A549 (cell line): ENCODE results near the gene SCYL1.

ENCODE experiments used
- CEBPB ChIP-seq, 2 experiments: fragments of >200 bp in 1 of 2; sonication (Bioruptor Twin) in 1 of 2; formaldehyde crosslinking in 1 of 2; IDR thresholded peaks; 2 replicates each; pipeline ENCODE4 v1.6.1; 2012 to 2016
- ELK1 ChIP-seq: fragments of 150-350 bp; IDR thresholded peaks from 2 replicates; pipeline ENCODE4 v1.6.1; 2014; ENCODE audit warnings: low read depth, mild to moderate bottlenecking, low read length
- HES2 ChIP-seq: fragments of >200 bp; sonication (Bioruptor Twin); formaldehyde crosslinking; IDR thresholded peaks from 2 replicates; pipeline ENCODE4 v1.6.1; 2016
- POLR2A ChIP-seq: IDR thresholded peaks from 2 replicates; pipeline ENCODE4 v1.6.1; 2012; ENCODE audit warnings: mild to moderate bottlenecking, low read length
- POLR2AphosphoS2 ChIP-seq: conservative IDR thresholded peaks from 2 replicates; pipeline ENCODE4 v1.6.1; 2012; ENCODE audit warnings: low read length, improper control_type of control experiment, inconsistent platforms
- RNF2 ChIP-seq: fragments of 200-600 bp; sonication (generic); IDR thresholded peaks from 2 replicates; pipeline ENCODE4 v1.6.1; 2016; ENCODE audit warnings: low read depth, mild to moderate bottlenecking, antibody characterized with exemption, moderate library complexity, borderline replicate concordance
- TP53 ChIP-seq: fragments of 250-450 bp; sonication (Bioruptor Pico); IDR thresholded peaks from 2 replicates; pipeline ENCODE4 v1.5.0; 2021; ENCODE audit warnings: mild to moderate bottlenecking, moderate library complexity
- TF ChIP-seq, protein P1 (sequence below): fragments of >200 bp; sonication (Bioruptor Twin); formaldehyde crosslinking; IDR thresholded peaks from 3 replicates; pipeline ENCODE4 v1.5.1; 2016

DNA sequence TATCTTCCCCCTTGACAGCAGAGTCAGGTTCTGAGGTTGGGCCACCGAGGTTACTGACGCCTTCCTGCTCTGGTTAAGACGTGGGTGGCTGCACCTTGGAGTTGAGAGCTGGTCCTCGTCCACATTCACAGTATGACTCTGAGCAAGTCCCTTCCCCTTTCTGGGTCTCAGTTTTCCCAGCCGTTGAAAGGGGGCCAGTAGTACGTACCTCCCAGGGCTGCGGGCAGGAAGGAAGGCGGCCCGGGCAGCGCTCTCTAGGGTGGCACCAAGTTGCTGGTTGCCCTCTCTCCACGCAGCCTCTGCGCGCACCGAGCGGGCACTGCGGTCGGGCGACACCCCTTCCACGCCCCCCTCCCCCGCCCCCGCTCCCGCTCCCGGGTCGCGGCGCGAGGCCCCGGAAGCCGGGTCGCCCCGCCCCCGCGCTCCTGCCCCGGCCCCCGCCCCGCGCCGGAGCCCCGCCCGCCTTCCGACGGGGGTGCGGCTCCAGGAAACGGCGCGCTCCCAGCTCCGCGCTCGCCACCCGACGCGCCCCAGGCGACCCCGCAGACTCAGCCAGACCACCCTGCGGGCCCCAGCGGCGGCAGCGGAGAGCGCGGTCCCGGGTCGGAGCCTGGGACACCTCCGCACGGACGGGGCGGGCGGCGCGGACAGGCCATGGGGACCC, 50.8 kb downstream of the SCYL1 start, which contains the start of gene EHBP1L1:
- TF ChIP-seq, protein P1, sequence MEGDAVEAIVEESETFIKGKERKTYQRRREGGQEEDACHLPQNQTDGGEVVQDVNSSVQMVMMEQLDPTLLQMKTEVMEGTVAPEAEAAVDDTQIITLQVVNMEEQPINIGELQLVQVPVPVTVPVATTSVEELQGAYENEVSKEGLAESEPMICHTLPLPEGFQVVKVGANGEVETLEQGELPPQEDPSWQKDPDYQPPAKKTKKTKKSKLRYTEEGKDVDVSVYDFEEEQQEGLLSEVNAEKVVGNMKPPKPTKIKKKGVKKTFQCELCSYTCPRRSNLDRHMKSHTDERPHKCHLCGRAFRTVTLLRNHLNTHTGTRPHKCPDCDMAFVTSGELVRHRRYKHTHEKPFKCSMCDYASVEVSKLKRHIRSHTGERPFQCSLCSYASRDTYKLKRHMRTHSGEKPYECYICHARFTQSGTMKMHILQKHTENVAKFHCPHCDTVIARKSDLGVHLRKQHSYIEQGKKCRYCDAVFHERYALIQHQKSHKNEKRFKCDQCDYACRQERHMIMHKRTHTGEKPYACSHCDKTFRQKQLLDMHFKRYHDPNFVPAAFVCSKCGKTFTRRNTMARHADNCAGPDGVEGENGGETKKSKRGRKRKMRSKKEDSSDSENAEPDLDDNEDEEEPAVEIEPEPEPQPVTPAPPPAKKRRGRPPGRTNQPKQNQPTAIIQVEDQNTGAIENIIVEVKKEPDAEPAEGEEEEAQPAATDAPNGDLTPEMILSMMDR, result no peak
- no peak for TF ChIP-seq HES2
- TF ChIP-seq POLR2A, result no peak; the same call in 1 of the 2 replicates
- no peak for TF ChIP-seq POLR2AphosphoS2
- TF ChIP-seq TP53, result 0 out of 2 replicates have a peak, but pooled peaks have one; percentile 74
- no peak for TF ChIP-seq CEBPB (IDR thresholded peaks at IDR 0.05)
- no peak for TF ChIP-seq ELK1
- no peak for TF ChIP-seq RNF2
